ENCODE data around the gene EGFL6. TPM values are rescaled to one million over a fixed set of nuclear protein-coding genes. Genes with fewer than 3 reads are reported as not detected.

The EGFL6 gene
- total RNA-seq, 6 experiments from 2014 or later: not detected

DNA sequence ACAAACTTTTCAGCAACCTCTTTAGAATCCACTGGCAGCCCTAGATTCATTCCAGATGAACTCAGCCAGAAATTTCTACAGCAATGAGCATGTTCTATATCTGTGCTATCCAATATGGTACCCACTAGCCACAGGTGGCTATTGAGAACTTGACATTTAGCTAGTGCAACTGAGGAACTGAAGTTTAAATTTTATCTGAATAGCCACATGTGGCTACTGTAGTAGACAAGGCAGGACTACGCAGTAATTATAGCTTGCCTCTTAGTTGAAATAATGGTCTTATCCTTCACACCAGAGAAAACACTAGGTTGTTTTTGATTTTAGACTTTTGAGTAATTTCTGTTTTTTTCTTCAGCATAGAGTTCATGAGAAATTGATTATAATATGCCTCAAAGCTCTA lies 80.9 kb downstream of the EGFL6 start:
- ATAC-seq (no peak), DNase-seq (no peak)
- Histone ChIP-seq H3K36me3 (no peaks in the 10 kb centered on the region), H3K27ac (no peak overlapping the region), H3K9me3 (no peaks in the 10 kb centered on the region), H3K4me3 (no peak overlapping the region), H3K4me1 (peaks cover 0 to 16% (median 8%) of the 10 kb centered on the region in 4 donors), H3K27me3 (no peaks in the 10 kb centered on the region)
- WGBS (ENCODE audit: insufficient coverage, low coverage, low lambda C conversion rate, missing lambda C conversion rate): 75% methylated on average over 1 of the region's 1 CpG
- TF ChIP-seq POLR2A (IDR thresholded peaks at IDR 0.05): no peak
- TF ChIP-seq, protein P1, sequence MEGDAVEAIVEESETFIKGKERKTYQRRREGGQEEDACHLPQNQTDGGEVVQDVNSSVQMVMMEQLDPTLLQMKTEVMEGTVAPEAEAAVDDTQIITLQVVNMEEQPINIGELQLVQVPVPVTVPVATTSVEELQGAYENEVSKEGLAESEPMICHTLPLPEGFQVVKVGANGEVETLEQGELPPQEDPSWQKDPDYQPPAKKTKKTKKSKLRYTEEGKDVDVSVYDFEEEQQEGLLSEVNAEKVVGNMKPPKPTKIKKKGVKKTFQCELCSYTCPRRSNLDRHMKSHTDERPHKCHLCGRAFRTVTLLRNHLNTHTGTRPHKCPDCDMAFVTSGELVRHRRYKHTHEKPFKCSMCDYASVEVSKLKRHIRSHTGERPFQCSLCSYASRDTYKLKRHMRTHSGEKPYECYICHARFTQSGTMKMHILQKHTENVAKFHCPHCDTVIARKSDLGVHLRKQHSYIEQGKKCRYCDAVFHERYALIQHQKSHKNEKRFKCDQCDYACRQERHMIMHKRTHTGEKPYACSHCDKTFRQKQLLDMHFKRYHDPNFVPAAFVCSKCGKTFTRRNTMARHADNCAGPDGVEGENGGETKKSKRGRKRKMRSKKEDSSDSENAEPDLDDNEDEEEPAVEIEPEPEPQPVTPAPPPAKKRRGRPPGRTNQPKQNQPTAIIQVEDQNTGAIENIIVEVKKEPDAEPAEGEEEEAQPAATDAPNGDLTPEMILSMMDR (IDR thresholded peaks at IDR 0.05): no peak
- intact Hi-C loops (cut with DNase I): loop anchor here in 1 of 2 donors (10.0 kb wide), 1 partner anchor 384 kb away; no protein-coding TSS in a partner anchor

DNA sequence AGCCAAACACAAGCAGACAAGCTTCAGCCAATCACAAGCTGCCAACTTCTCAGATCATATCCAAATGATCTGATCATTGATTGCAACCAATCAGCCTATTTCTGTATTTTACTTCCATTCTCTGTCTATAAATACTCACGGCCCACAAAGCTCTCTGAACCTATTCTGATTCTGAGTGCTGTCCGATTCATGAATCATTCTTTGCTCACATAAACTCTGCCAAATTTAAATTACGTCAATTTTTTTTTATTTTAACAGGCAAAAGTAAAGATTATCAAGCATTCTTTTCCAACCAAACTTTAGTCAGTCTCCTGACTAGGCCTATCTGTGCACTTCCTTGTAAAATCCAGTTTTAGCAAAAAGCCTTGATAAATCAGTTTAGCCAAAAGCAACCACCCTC lies 81.7 kb downstream of the EGFL6 start:
- Histone ChIP-seq H3K27ac (no peak overlapping the region), H3K9me3 (no peaks in the 10 kb centered on the region), H3K27me3 (no peaks in the 10 kb centered on the region), H3K4me1 (peaks cover 0 to 16% (median 8%) of the 10 kb centered on the region in 4 donors), H3K36me3 (no peaks in the 10 kb centered on the region), H3K4me3 (no peak overlapping the region)
- TF ChIP-seq, protein P1 (IDR thresholded peaks at IDR 0.05): no peak
- no peak for TF ChIP-seq POLR2A (IDR thresholded peaks at IDR 0.05)
- intact Hi-C loops (cut with DNase I): loop anchor here in 1 of 2 donors (10.0 kb wide), 1 partner anchor 384 kb away; no protein-coding TSS in a partner anchor
- ATAC-seq (no peak), DNase-seq (no peak)
- 61% methylated on average over 3 of the region's 3 CpGs for WGBS (ENCODE audit: insufficient coverage, low coverage, low lambda C conversion rate, missing lambda C conversion rate)

DNA sequence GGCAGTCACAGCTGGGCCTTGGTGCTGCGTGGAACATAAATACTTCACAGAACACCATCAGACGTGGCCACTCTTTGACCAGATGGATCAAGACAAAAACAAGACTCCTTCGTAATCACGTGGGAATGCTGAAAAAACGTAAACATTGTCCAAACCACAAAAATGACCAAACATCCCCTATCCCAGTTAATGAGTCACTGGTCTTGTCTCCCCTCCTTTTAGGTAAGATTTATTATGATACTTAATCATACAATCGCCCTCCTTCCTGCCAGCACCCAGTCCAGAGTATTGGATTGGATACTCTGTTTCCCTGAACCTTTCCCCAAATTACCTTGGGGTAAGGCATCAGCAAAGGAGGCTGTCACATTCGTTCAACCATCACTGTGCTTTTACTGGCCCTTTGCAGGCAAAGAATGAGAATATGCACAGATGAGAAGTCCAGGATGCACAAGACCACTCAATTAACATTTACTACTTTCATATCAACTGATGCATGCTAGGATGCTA lies 82.9 kb downstream of the EGFL6 start:
- TF ChIP-seq POLR2A (IDR thresholded peaks at IDR 0.05): no peak
- TF ChIP-seq, protein P1 (IDR thresholded peaks at IDR 0.05): no peak
- peaks cover 0 to 16% (median 8%) of the 10 kb centered on the region in 4 donors for H3K4me1 ChIP-seq
- no peak for DNase-seq
- ATAC-seq: no peak
- H3K9me3 ChIP-seq: no peaks in the 10 kb centered on the region
- H3K4me3 ChIP-seq: peak overlapping the region; percentile 23 to 74 (median 70)
- intact Hi-C loops (cut with DNase I): loop anchor here in 1 of 2 donors (10.0 kb wide), 1 partner anchor 382 kb away; no protein-coding TSS in a partner anchor
- H3K27ac ChIP-seq: peak overlapping the region; percentile 11 to 38 (median 13)
- H3K27me3 ChIP-seq: no peaks in the 10 kb centered on the region
- WGBS (ENCODE audit: insufficient coverage, low coverage, low lambda C conversion rate, missing lambda C conversion rate): 37% methylated on average over 7 of the region's 7 CpGs
- no peaks in the 10 kb centered on the region for H3K36me3 ChIP-seq

DNA sequence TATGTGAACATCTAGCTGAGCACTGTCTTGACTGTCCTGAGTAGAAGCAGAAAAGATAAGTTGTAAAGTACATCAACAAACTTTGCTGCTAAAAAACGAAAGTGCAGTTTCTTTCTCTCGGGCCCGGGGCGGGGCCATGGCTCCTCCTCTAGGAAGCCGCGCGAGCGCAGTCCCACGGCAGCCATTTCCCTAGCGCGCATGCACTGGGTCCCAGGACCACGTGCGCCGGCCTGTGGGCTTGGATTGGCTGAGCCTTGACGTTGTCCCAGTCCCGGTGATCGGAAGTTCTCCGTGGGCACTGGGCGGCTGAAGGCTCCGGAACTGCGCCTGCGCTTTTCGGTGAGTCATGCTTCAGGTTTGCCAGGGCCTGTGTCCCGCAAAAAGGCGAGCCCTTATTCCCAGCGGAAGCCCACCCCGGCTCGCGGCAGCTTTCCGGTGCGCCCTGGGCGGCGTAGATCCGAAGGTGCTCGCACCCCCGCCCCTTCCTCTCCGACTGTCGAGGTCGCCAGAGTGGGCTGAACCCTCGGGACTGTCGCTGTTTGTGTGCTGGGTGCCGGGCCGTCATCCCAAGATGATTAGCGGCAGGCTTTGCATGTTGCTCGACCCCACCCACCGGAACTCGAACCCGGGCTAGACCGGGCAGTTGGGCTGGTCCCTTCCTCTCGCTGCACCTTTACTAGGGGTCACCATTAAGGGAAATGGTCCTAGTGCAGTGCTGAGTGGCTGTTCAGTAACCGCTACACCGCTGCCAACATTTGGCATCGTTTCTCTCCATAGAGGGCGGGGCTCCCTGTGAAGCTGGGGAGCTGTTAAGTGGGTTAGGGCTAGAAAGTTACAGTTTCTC lies 83.7 kb downstream of the EGFL6 start, which contains the start of gene TCEANC:
TCEANC (plus strand) TSS at position 292 of the 844 bp plus-strand sequence. CDS start 9,368 bp downstream, outside the sequence.
- WGBS (ENCODE audit: insufficient coverage, low coverage, low lambda C conversion rate, missing lambda C conversion rate): 5% methylated on average over 8 of the region's 54 CpGs
- peak; percentile 84 for TF ChIP-seq POLR2A (IDR thresholded peaks at IDR 0.05)
- TF ChIP-seq, protein P1 (IDR thresholded peaks at IDR 0.05): no peak
- H3K4me3 ChIP-seq: peak within 1 kb of the TSS; percentile 53 to 74 (median 70)
- intact Hi-C loops (cut with DNase I): loop anchor here in 1 of 2 donors (10.0 kb wide), 1 partner anchor 382 kb away; no protein-coding TSS in a partner anchor
- no peaks in the 10 kb centered on the region for H3K36me3 ChIP-seq
- ATAC-seq (peak; percentile 97 to 99 (median 98)), DNase-seq (peak; percentile 94 to 98 (median 97))
- H3K9me3 ChIP-seq: no peaks in the 10 kb centered on the region
- peaks cover 0 to 16% (median 8%) of the 10 kb centered on the region in 4 donors for H3K4me1 ChIP-seq
- peak within 1 kb of the TSS; percentile 73 to 83 (median 76) for H3K27ac ChIP-seq
- no peaks in the 10 kb centered on the region for H3K27me3 ChIP-seq
